CD4-positive, alpha-beta T cell treated with Interferon gamma for 1 hour (primary cell): Measurements from ENCODE around the gene IKZF3.
"Not testable (repeated sequence)": the region's sequence is repeated elsewhere in the genome, so short reads cannot be mapped to it uniquely, and the experiment has no call there.

Source experiments
- DNase-seq: peaks from one replicate; pipeline ENCODE4 v3.0.0-alpha.2; 2020

The IKZF3 gene

GRCh38 chr17:39855911-39856649, 8.0 kb downstream of the IKZF3 start:
- DNase-seq, result not testable (repeated sequence)

GRCh38 chr17:39854909-39855308, 9.2 kb downstream of the IKZF3 start:
- DNase-seq, result no peak

- no peak for DNase-seq
Measured at GRCh38 chr17:39852239-39852638, 11.9 kb downstream of the IKZF3 start.

GRCh38 chr17:39850186-39850585, 13.9 kb downstream of the IKZF3 start:
- DNase-seq, result not testable (repeated sequence)

- DNase-seq, result no peak
Measured at GRCh38 chr17:39848600-39848999, 15.5 kb downstream of the IKZF3 start.

- no peak for DNase-seq
Measured at GRCh38 chr17:39846205-39846604, 17.9 kb downstream of the IKZF3 start.

- DNase-seq, result no peak
Measured at GRCh38 chr17:39845052-39845846, 18.9 kb downstream of the IKZF3 start.

- DNase-seq, result no peak
Measured at GRCh38 chr17:39841134-39841683, 22.9 kb downstream of the IKZF3 start.

GRCh38 chr17:39838784-39839183, 25.3 kb downstream of the IKZF3 start:
- no peak for DNase-seq

GRCh38 chr17:39838057-39838456, 26.1 kb downstream of the IKZF3 start:
- DNase-seq, result no peak

GRCh38 chr17:39836117-39836516, 28.0 kb downstream of the IKZF3 start:
- no peak for DNase-seq

GRCh38 chr17:39835038-39835786, 28.9 kb downstream of the IKZF3 start:
- no peak for DNase-seq

- no peak for DNase-seq
Measured at GRCh38 chr17:39834017-39834416, 30.1 kb downstream of the IKZF3 start.

GRCh38 chr17:39831588-39831987, 32.5 kb downstream of the IKZF3 start:
- DNase-seq, result no peak

GRCh38 chr17:39828443-39828842, 35.7 kb downstream of the IKZF3 start:
- no peak for DNase-seq

- no peak for DNase-seq
Measured at GRCh38 chr17:39826334-39826733, 37.8 kb downstream of the IKZF3 start.

- no peak for DNase-seq
Measured at GRCh38 chr17:39823407-39824054, 40.6 kb downstream of the IKZF3 start.

GRCh38 chr17:39822051-39822451, 42.1 kb downstream of the IKZF3 start:
- no peak for DNase-seq

GRCh38 chr17:39820987-39821386, 43.1 kb downstream of the IKZF3 start:
- no peak for DNase-seq

GRCh38 chr17:39820541-39820940, 43.6 kb downstream of the IKZF3 start:
- no peak for DNase-seq

GRCh38 chr17:39818358-39819000, 45.6 kb downstream of the IKZF3 start:
- DNase-seq, result peak; percentile 47

- no peak for DNase-seq
Measured at GRCh38 chr17:39816272-39816671, 47.8 kb downstream of the IKZF3 start.
